RWPE1 (cell line): ENCODE data around the gene RIMS3.
A peak's percentile ranks its signal among the peaks of the same experiment; 100 is the strongest.

Experiments used
- CTCF ChIA-PET: fragments of 350-600 bp; sonication (Branson Sonifier 250); formaldehyde crosslinking; extraction: SDS; loops from one replicate; lab custom pipeline; 2021; lab: Yijun Ruan, JAX
- POLR2A ChIA-PET: fragments of 400-600 bp; formaldehyde crosslinking; extraction: SDS; loops from one replicate; lab custom pipeline; 2020; ENCODE audit warnings: antibody characterized with exemption; ENCODE audit not compliant: low non-redundant PET; lab: Yijun Ruan, JAX
- DNase-seq: peaks from one replicate; pipeline ENCODE4 v3.0.0; 2012; ENCODE audit warnings: low spot score
- H3K27ac ChIP-seq: fragments of 450-650 bp; 2 replicates; pipeline ENCODE4 v1.5.1; 2017
- CTCF ChIP-seq: fragments of 450-650 bp; conservative IDR thresholded peaks from 2 replicates; pipeline ENCODE4 v1.5.1; 2017; ENCODE audit warnings: low read depth, mild to moderate bottlenecking

The RIMS3 gene

GRCh38 chr1:40693425-40693824 is 27.9 kb upstream of the RIMS3 start:
- TF ChIP-seq CTCF, result no peak
- CTCF ChIA-PET, result interaction anchor here (0.6 kb wide), 1 partner anchor 122 kb away, joined by 6 read pairs; no protein-coding TSS in a partner anchor
- POLR2A ChIA-PET, result no interaction called here
- DNase-seq, result no peak
- H3K27ac ChIP-seq, result no peak overlapping the region

GRCh38 chr1:40692429-40692895 is 27.0 kb upstream of the RIMS3 start:
- TF ChIP-seq CTCF, result no peak
- ChIA-PET POLR2A (interaction anchor here (0.6 to 1.4 kb wide), 2 partner anchors 10 to 242 kb away, joined by 4 to 6 read pairs; partner anchors contain the start of gene ZFP69B), CTCF (no interaction called here)
- DNase-seq, result no peak
- peak overlapping the region; percentile 96 for H3K27ac ChIP-seq

- no peak for TF ChIP-seq CTCF
- H3K27ac ChIP-seq, result peak within 1 kb of the TSS; percentile 96
- ChIA-PET POLR2A (interaction anchor here (0.6 to 1.4 kb wide), 9 partner anchors 11 to 257 kb away, joined by 3 to 6 read pairs (median 3); partner anchors contain the start of genes CITED4 and ZFP69B), CTCF (interaction anchor here (0.6 kb wide), 1 partner anchor 355 kb away, joined by 3 read pairs; no protein-coding TSS in a partner anchor)
- peak; percentile 97 for DNase-seq
Measured at GRCh38 chr1:40691538-40692428, 26.3 kb upstream of the RIMS3 start, which contains the start of gene NFYC. Gene NFYC, plus strand, starts transcription at chr1:40691704. Its CDS starts 47,140 bp downstream, at chr1:40738844.

GRCh38 chr1:40690771-40691537 is 25.5 kb upstream of the RIMS3 start:
- ChIA-PET CTCF (interaction anchor here (0.6 kb wide), 1 partner anchor 356 kb away, joined by 3 read pairs; no protein-coding TSS in a partner anchor), POLR2A (interaction anchor here (0.6 to 1.4 kb wide), 7 partner anchors 12 to 171 kb away, joined by 3 to 6 read pairs (median 3); partner anchors contain the start of gene CITED4)
- TF ChIP-seq CTCF, result no peak
- peak overlapping the region; percentile 96 for H3K27ac ChIP-seq
- DNase-seq, result no peak

GRCh38 chr1:40689737-40690136 is 24.3 kb upstream of the RIMS3 start:
- CTCF ChIA-PET, result interaction anchor here (0.7 kb wide), 1 partner anchor 36 kb away, joined by 3 read pairs; no protein-coding TSS in a partner anchor
- POLR2A ChIA-PET, result no interaction called here
- TF ChIP-seq CTCF, result no peak
- DNase-seq, result no peak
- H3K27ac ChIP-seq, result no peak overlapping the region

GRCh38 chr1:40687661-40688060 is 22.2 kb upstream of the RIMS3 start:
- DNase-seq, result no peak
- ChIA-PET POLR2A (interaction anchor here (0.7 kb wide), 1 partner anchor 180 kb away, joined by 4 read pairs; no protein-coding TSS in a partner anchor), CTCF (interaction anchor here (1.0 to 2.1 kb wide), 3 partner anchors 19 to 36 kb away, joined by 3 to 5 read pairs (median 4); no protein-coding TSS in a partner anchor)
- 0 out of 2 replicates have a peak overlapping the region, but pooled peaks have one; percentile 11 for H3K27ac ChIP-seq
- TF ChIP-seq CTCF, result no peak
